ENCODE measurements around the gene TRIO.

TRIO gene

GRCh38 chr5:14445576-14446290 is 302.6 kb downstream of the TRIO start:
- peak; percentile 28 for DNase-seq

- DNase-seq, result no peak
Measured at GRCh38 chr5:14447958-14448911, 305.1 kb downstream of the TRIO start.

GRCh38 chr5:14449052-14449661 is 306.0 kb downstream of the TRIO start:
- DNase-seq, result no peak

- DNase-seq, result no peak
Measured at GRCh38 chr5:14450018-14450524, 306.9 kb downstream of the TRIO start.

DNA sequence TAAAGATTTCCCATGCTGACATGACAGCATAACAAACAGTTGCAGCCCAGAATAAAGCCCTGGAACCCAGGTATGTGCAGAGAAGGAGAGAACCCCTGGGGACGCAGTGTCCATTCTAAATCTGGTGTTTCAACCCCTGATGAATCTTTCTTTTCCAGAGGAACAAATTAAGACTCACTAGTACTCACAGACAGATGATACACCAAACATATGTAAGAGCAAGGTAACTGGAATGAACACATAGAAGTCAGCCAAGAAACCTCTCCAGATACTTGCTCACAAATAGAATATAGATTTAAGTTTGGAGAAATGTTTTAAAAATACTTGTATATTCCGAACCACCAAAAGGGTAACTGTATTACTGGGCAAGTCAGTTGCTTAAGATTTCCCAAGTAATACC is 307.6 kb downstream of the TRIO start:
- DNase-seq, result no peak

DNA sequence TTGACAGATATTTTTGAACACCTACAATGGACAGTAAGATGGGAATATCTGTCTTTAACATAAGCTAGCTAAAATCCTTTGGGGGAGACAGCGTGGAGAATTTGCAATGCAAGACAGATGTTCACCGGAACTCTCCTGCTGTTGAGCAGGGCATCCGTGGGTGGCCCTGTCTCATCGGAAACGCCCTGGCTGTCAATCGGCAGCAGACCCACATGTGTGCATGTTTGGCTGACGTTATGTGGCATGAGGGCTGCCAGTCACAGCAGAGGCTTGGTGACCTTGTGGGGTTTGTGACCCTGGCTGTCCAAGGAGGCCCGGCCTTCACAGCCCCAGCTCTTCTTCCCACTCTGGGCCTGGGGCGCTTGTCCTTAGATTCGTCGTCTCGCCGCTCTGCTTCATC is 308.7 kb downstream of the TRIO start:
- DNase-seq, result no peak

DNA sequence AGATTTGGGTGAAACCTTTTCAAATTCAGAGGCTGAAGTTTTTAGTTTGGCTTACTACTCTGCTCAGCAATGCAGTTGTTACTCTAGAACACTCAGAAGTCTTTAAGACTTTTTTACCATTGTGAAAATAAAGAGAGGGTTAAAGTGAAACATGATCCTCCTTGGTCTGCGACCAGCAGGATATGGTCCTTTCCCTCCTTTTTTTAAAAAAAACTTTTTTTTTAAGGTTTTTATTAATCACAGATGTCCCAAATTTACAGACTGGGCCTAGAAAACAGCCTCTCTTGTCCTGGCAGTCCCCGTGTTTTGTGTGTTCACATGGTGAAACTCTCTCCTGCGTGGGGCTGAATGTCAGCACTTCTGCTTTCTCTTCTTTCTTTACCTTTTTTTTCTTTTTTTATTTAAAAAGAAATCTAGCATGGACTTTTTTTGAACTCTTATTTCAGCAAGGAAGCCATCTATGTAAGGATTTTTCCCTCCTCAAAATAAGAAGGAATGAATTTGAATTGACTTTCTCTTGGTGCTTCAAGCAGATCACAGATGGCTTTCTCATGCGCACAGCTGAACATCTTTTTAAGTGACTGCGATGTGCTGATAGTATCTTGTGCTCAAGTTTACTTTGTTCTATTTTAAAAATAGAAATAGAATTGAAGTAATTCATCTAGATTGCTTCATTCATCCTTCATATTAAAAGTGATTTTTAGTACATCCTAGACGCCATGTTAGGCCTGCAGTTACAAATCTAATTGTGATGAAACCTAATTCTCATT is 309.7 kb downstream of the TRIO start:
- no peak for DNase-seq

DNA sequence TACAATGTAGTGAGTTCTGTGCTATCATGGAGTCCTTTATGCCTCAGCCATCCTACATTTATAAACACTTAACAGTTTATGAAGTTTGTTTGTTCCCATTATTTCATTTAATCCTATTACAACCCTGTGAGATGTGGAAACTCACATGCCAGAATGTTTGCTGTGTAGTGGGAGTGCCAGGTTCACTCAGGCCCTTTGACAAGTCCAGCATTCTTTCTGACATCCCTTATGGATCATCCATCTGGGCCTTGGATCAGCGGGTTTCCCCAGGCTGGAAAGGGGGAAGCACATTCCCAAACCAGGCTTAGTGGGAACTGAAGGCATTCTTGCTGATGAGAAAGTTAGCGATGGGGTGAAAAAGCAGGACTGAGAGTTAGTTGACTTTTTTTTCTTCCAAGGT is 310.3 kb downstream of the TRIO start:
- DNase-seq, result no peak

GRCh38 chr5:14455814-14456321 is 312.7 kb downstream of the TRIO start:
- DNase-seq, result no peak

GRCh38 chr5:14457476-14457875 is 314.3 kb downstream of the TRIO start:
- DNase-seq, result no peak

DNA sequence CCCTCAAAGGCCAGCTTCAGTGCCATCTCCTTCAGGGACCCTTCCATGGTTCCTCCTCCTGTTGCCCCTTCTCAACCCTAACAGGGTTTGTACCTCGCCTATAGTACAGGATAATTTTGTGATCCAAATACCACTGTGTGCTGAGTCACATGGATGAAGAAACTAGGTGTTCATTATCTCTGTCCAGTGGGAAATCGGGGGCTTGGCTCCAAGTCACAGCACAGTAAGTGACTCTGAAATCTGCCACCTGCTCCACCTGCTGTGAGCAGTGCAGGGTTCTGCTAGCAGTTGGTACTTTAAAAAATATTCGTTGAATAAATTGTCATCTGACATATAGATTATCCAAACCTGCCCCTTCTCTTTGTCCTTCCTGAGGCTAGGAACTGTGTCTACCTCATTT is 315.3 kb downstream of the TRIO start:
- DNase-seq, result no peak

GRCh38 chr5:14460844-14461398 is 317.8 kb downstream of the TRIO start:
- DNase-seq, result no peak

- no peak for DNase-seq
Measured at GRCh38 chr5:14462681-14463080, 319.5 kb downstream of the TRIO start.

DNA sequence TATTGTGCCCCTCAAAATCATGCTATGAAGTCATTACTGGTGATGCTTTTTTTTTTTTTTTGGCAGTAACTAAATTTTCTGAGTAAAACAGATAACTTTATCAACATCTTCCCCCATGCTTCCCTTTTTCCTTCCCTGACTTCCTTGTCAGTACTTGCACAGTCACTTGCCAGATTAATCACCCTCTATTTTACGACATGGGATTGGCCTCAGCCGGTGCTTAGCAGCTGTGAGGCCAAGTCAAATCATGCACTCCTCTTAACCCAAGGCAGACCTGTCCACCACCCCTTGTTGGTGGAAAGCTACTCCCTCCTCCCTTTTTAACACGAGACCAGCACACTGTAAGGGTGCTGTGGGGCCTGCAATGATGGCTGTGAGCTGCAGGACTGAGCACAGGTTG is 320.5 kb downstream of the TRIO start:
- DNase-seq, result peak; percentile 76

DNA sequence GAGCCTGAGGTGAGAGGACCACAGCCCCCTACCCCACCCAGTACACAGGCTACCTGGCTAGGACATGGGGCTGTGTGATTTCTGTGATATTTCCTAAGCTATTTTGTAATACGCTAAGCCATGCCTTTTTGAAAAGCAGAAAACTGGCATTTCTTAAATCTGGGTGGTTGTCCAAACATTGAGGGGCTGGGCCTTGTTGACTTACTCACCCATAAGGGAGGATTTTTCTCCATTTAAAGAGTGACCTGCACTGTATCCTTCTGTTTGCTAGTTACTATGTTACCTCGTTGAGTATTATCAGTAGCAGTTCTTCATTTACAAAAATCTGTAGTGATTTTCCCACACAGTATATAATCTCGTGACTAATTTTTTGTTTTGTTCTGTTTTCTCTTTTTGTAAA is 321.0 kb downstream of the TRIO start:
- DNase-seq, result peak; percentile 12

GRCh38 chr5:14464671-14465070 is 321.5 kb downstream of the TRIO start:
- no peak for DNase-seq

DNA sequence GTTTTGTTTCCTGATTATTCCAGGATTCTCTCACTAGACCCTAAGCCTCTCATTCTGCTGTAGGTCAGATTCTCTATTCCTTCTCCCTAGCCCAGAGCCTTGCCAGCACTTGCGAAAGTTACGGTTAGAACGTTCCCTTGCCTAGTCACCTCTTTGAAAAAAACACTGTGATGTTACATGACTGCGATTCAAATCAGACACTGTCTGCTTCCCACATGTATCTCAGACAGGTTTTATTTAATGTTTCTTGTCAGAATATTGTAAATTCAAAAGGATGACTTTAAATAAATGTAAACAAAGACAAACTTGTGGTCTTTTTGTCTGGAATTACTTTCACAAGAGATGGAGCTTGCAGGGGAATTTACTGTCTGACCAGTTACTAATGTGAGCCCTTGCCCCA is 322.0 kb downstream of the TRIO start:
- no peak for DNase-seq

DNA sequence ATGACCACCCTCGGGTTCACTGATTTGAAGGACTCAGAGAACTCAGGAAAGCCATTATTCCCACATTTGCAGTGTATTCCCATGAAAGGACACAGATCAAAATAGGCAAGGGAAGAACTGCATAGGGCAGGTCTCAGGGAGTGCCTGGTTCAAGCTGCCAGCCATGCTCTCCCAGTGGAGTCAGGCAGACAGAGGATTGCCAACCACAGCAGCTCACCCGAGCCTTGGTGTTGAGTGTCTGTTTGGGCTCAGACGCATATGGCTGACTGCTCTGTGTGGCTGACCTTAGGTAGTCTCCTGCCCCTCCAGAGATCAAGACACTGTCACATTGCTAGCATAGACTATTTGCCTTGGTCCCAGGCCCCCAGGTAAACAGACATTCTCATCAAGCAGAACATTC is 322.6 kb downstream of the TRIO start:
- DNase-seq, result no peak

- DNase-seq, result no peak
Measured at GRCh38 chr5:14467251-14467650, 324.1 kb downstream of the TRIO start.

DNA sequence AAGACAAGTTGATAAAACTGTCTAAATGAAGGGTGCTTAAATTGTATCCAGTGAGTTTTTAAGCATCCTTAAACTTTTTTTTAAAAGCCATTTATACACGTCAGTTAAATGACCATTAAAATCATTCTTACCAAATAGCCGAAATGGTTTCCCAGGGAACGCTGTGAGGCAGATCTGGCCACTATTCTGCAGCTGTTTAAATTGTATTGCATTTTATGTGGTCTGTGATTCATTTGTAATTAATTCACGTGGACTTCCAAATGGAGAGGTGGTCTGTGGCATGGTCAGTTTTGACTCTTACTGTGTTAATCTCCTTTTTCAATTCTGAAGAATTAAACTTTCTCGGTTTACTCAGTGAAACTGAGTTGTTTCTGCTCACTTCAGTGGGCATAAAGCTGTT is 324.7 kb downstream of the TRIO start:
- no peak for DNase-seq

DNA sequence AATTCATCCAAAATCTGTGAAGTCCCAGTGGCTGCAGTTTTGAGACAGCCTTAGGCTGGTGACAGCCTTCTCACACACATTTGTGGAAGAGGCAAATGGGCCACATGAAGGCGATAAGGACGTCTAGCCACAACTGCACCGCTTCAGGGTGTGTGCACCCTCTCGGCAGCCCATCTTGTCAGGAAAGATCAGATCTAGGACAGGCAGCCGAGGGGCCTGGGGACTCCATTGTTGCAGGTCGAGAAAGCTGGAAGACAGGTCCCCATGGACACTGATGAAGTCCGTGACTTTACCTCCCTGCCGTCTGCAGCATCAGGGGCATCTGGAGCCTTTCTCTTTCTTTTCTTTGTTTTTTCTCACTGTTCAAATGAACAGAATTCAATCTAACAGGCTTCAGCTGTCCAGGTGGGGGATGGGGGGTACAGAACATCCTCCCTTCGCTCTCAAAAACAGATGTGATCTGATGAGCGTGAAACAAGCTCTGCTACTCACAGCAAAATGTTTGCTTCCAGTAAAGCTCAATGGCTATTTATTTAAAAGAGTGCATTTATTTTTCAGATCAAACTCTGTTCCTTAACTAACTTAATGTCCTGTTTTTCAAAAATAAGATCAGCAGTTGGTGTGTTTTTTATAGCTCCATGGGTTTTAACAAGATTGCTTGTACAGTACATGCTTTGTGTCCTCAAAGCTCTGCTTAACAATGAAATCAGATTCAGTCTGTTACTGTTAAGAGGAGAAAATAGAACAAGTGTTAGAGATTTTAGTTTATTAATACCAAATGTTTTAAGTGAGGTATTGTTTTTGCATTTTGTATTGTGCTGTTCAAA is 326.6 kb downstream of the TRIO start:
- no peak for DNase-seq

Measured in suppressor macrophage treated with lipopolysaccharide for 4 hours (primary cell).